Measurements from ENCODE around the gene C17orf107. TPM values are rescaled to one million over a fixed set of nuclear protein-coding genes. Genes with fewer than 3 reads are reported as not detected.

C17orf107 gene
- total RNA-seq, 1 experiment from 2014 or later, result 3.6 TPM

GRCh38 chr17:4859816-4860625 lies 39.3 kb upstream of the C17orf107 start:
- H3K27ac Mint-ChIP-seq (ENCODE audit: low read depth, unreplicated experiment), result peak overlapping the region; percentile 89
- intact Hi-C loops (cut with micrococcal nuclease), result no loop called here
- peaks cover 45% of the 10 kb centered on the region for H3K4me1 Mint-ChIP-seq (ENCODE audit: insufficient read depth, unreplicated experiment)
- TF ChIP-seq, protein P1, sequence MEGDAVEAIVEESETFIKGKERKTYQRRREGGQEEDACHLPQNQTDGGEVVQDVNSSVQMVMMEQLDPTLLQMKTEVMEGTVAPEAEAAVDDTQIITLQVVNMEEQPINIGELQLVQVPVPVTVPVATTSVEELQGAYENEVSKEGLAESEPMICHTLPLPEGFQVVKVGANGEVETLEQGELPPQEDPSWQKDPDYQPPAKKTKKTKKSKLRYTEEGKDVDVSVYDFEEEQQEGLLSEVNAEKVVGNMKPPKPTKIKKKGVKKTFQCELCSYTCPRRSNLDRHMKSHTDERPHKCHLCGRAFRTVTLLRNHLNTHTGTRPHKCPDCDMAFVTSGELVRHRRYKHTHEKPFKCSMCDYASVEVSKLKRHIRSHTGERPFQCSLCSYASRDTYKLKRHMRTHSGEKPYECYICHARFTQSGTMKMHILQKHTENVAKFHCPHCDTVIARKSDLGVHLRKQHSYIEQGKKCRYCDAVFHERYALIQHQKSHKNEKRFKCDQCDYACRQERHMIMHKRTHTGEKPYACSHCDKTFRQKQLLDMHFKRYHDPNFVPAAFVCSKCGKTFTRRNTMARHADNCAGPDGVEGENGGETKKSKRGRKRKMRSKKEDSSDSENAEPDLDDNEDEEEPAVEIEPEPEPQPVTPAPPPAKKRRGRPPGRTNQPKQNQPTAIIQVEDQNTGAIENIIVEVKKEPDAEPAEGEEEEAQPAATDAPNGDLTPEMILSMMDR (IDR thresholded peaks at IDR 0.05; ENCODE audit: unreplicated experiment), result no peak
- H3K4me3 Mint-ChIP-seq (ENCODE audit: unreplicated experiment), result peak overlapping the region; percentile 83
- no peaks in the 10 kb centered on the region for H3K9me3 Mint-ChIP-seq (ENCODE audit: unreplicated experiment)
- ChIA-PET POLR2A (interaction anchor here (1.0 to 5.6 kb wide), 9 partner anchors 10 to 70 kb away, joined by 3 to 94 read pairs (median 6); partner anchors contain the start of gene GLTPD2), CTCF (interaction anchor here (0.7 to 1.4 kb wide), 2 partner anchors 73 to 164 kb away, joined by 4 read pairs; partner anchors contain the start of gene VMO1)
- no TSS peak for BruUV-seq (replicated peaks)
- no peaks in the 10 kb centered on the region for H3K27me3 Mint-ChIP-seq (ENCODE audit: insufficient read depth, unreplicated experiment)
- H3K36me3 Mint-ChIP-seq (ENCODE audit: insufficient read depth, unreplicated experiment), result peaks cover 61% of the 10 kb centered on the region
- DNase-seq (ENCODE audit: unreplicated experiment), result no peak

DNA sequence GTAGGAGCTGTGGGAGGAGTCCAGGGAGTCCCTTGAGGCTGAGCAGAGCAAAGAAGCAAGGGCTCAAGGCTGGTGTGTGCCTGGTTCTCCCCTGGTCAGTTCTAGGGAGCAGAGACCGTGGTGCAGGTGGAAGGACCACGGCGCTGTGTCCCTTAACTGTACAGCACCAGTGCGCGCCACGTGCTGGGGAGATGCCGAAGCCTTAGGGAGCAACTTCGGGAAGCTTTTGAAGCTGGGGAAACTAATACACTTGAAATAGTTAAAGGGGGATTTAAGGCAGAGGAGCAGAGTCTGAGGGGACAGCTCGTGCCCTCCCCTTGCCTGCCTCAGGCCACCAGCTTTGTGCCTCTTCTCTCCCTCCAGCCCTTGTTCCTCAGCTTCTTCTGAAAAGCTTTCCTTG lies 38.7 kb upstream of the C17orf107 start:
- BruUV-seq (replicated peaks), result no TSS peak
- TF ChIP-seq, protein P1 (IDR thresholded peaks at IDR 0.05; ENCODE audit: unreplicated experiment), result no peak
- Mint-ChIP-seq H3K9me3 (ENCODE audit: unreplicated experiment) (no peaks in the 10 kb centered on the region), H3K4me1 (ENCODE audit: insufficient read depth, unreplicated experiment) (peaks cover 45% of the 10 kb centered on the region), H3K36me3 (ENCODE audit: insufficient read depth, unreplicated experiment) (peaks cover 63% of the 10 kb centered on the region), H3K27ac (ENCODE audit: low read depth, unreplicated experiment) (peak overlapping the region; percentile 83), H3K4me3 (ENCODE audit: unreplicated experiment) (peak overlapping the region; percentile 83), H3K27me3 (ENCODE audit: insufficient read depth, unreplicated experiment) (no peaks in the 10 kb centered on the region)
- ChIA-PET POLR2A (interaction anchor here (1.0 to 5.6 kb wide), 6 partner anchors 9 to 71 kb away, joined by 3 to 94 read pairs (median 6); partner anchors contain the start of gene GLTPD2), CTCF (interaction anchor here (0.6 to 1.4 kb wide), 3 partner anchors 12 to 128 kb away, joined by 4 to 5 read pairs (median 4); partner anchors contain the start of gene VMO1)
- no peak for DNase-seq (ENCODE audit: unreplicated experiment)
- intact Hi-C loops (cut with micrococcal nuclease), result no loop called here

DNA sequence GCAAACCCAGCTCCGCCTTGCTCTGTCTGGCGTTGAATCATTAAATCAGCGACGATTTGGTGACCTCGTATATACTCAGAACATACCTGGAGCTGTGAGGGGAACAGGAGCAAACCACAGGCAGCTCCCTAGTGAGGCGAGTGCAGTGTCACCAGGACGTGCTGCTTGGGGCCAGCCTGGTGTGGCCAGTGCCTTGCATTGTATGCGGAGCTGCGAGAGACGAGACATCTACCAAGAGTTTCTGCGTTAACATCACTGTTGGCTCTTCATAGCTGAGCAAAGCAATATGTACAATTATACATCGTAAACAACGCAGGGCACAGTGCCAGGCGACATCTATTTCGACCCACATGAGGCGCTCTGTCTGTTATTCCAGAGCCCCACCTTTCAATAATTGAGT lies 38.3 kb upstream of the C17orf107 start:
- Mint-ChIP-seq H3K4me3 (ENCODE audit: unreplicated experiment) (peak overlapping the region; percentile 83), H3K27ac (ENCODE audit: low read depth, unreplicated experiment) (no peak overlapping the region), H3K27me3 (ENCODE audit: insufficient read depth, unreplicated experiment) (no peaks in the 10 kb centered on the region), H3K9me3 (ENCODE audit: unreplicated experiment) (no peaks in the 10 kb centered on the region), H3K4me1 (ENCODE audit: insufficient read depth, unreplicated experiment) (peaks cover 49% of the 10 kb centered on the region), H3K36me3 (ENCODE audit: insufficient read depth, unreplicated experiment) (peaks cover 67% of the 10 kb centered on the region)
- BruUV-seq (replicated peaks), result no TSS peak
- DNase-seq (ENCODE audit: unreplicated experiment), result no peak
- ChIA-PET CTCF (interaction anchor here (0.6 to 1.4 kb wide), 3 partner anchors 11 to 129 kb away, joined by 4 to 5 read pairs (median 4); partner anchors contain the start of gene VMO1), POLR2A (interaction anchor here (0.8 to 5.6 kb wide), 7 partner anchors 9 to 71 kb away, joined by 3 to 94 read pairs (median 5); no protein-coding TSS in a partner anchor)
- TF ChIP-seq, protein P1 (IDR thresholded peaks at IDR 0.05; ENCODE audit: unreplicated experiment), result no peak
- intact Hi-C loops (cut with micrococcal nuclease), result no loop called here

DNA sequence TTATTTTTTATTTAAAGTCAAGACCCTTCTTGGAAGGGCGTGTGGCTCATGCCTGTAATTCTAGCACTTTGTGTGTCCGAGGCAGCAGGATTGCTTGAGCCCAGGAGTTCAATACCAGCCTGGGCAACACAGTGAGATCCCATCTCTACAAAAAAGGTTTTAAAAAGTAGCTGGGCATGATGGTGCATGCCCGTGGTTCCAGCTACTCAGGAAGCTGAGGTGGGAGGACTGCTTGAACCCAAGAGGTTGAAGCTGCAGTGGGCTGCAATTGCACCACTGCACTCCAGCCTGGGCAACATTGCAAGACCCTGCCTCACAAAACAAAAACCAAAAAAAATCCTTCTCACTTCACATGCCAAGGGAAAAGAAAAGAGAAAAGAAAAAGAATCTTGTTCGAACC lies 36.6 kb upstream of the C17orf107 start:
- intact Hi-C loops (cut with micrococcal nuclease), result no loop called here
- H3K4me3 Mint-ChIP-seq (ENCODE audit: unreplicated experiment), result no peak overlapping the region
- ChIA-PET POLR2A (interaction anchor here (0.8 to 5.6 kb wide), 7 partner anchors 13 to 72 kb away, joined by 3 to 94 read pairs (median 4); partner anchors contain the start of genes PLD2 and PSMB6), CTCF (interaction anchor here (0.6 kb wide), 1 partner anchor 61 kb away, joined by 3 read pairs; the partner anchor contains the start of gene C17orf114)
- H3K27ac Mint-ChIP-seq (ENCODE audit: low read depth, unreplicated experiment), result peak overlapping the region; percentile 47
- no peaks in the 10 kb centered on the region for H3K27me3 Mint-ChIP-seq (ENCODE audit: insufficient read depth, unreplicated experiment)
- BruUV-seq (replicated peaks), result no TSS peak
- TF ChIP-seq, protein P1 (IDR thresholded peaks at IDR 0.05; ENCODE audit: unreplicated experiment), result no peak
- no peak for DNase-seq (ENCODE audit: unreplicated experiment)
- peaks cover 61% of the 10 kb centered on the region for H3K36me3 Mint-ChIP-seq (ENCODE audit: insufficient read depth, unreplicated experiment)
- no peaks in the 10 kb centered on the region for H3K9me3 Mint-ChIP-seq (ENCODE audit: unreplicated experiment)
- H3K4me1 Mint-ChIP-seq (ENCODE audit: insufficient read depth, unreplicated experiment), result peaks cover 33% of the 10 kb centered on the region

Measured in MCF 10A (cell line).